ENCODE data around the gene METTL15.

METTL15 gene

DNA sequence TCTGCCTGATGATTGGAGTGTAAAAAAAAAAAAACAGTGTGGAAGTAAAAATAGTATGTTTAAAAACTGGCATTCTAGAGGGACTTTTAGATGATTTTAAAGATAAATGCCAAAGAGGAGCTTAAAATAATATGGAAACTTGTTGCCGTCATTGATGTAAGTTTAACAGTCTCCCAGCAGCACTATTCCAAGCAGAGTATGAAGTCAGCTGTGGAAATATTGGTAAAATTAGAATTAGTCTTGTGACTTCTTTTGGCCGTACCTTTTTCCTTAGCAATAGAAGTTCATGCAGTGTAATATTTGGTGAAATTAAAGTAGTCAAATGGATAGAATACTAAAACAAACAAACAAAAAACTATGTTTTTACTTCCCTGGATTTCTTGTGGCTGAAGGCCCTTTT, 134.9 kb downstream of the METTL15 start:
- CTCF ChIA-PET: no interaction called here
- TF ChIP-seq PKNOX1 (IDR thresholded peaks at IDR 0.05): no peak
- TF ChIP-seq ELF4 (IDR thresholded peaks at IDR 0.05): no peak
- TF ChIP-seq FOXK2 (IDR thresholded peaks at IDR 0.05): no peak
- TF ChIP-seq SUZ12 (IDR thresholded peaks at IDR 0.05): no peak
- no peak for TF ChIP-seq L3MBTL2 (conservative IDR thresholded peaks at IDR 0.05)
- POLR2A ChIA-PET: no interaction called here
- no peak for DNase-seq (ENCODE audit: extremely low spot score)

GRCh38 chr11:28243581-28243980, 135.4 kb downstream of the METTL15 start:
- CTCF ChIA-PET: no interaction called here
- POLR2A ChIA-PET: no interaction called here
- no peak for DNase-seq (ENCODE audit: extremely low spot score)
- no peak for TF ChIP-seq TARDBP (IDR thresholded peaks at IDR 0.05)
- no peak for TF ChIP-seq HDGF (IDR thresholded peaks at IDR 0.05; ENCODE audit: borderline replicate concordance)
- no peak for TF ChIP-seq SUZ12 (IDR thresholded peaks at IDR 0.05)
- no peak for TF ChIP-seq BHLHE40 (IDR thresholded peaks at IDR 0.05; ENCODE audit: borderline replicate concordance)

DNA sequence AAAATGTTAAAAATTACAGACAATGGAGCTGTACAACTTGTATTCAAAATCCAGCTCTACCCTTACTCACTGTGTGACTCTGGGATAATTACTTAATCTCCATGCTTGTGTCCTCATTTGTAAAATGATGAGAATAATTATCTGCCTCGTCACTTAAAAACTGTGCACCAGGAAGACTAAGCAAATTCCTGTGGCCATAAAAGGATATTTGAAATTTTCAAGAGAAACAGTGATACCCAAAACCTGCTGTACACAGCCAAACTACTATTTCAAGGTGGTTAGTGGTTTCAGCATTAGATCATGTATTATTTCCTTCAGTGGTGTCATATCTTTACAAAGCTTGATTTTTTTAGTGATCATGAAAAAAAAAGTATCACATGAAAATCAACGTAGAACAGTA, 136.9 kb downstream of the METTL15 start:
- no peak for TF ChIP-seq HDGF (IDR thresholded peaks at IDR 0.05; ENCODE audit: borderline replicate concordance)
- no peak for TF ChIP-seq ZNF384 (IDR thresholded peaks at IDR 0.05)
- no peak for TF ChIP-seq SUZ12 (IDR thresholded peaks at IDR 0.05)
- TF ChIP-seq FOXA1 (IDR thresholded peaks at IDR 0.05): no peak
- TF ChIP-seq FOXM1 (IDR thresholded peaks at IDR 0.05; ENCODE audit: borderline replicate concordance): no peak
- TF ChIP-seq PKNOX1 (IDR thresholded peaks at IDR 0.05): no peak
- TF ChIP-seq FOXK2 (IDR thresholded peaks at IDR 0.05): no peak
- no peak for TF ChIP-seq SP1 (IDR thresholded peaks at IDR 0.05)
- TF ChIP-seq ARNT (IDR thresholded peaks at IDR 0.05): no peak
- TF ChIP-seq CTBP1 (IDR thresholded peaks at IDR 0.05; ENCODE audit: borderline replicate concordance): no peak
- TF ChIP-seq NFRKB (IDR thresholded peaks at IDR 0.05): no peak
- TF ChIP-seq ELF4 (IDR thresholded peaks at IDR 0.05): no peak
- TF ChIP-seq LEF1 (IDR thresholded peaks at IDR 0.05; ENCODE audit: borderline replicate concordance): no peak
- no peak for TF ChIP-seq L3MBTL2 (conservative IDR thresholded peaks at IDR 0.05)
- no peak for TF ChIP-seq BHLHE40 (IDR thresholded peaks at IDR 0.05; ENCODE audit: borderline replicate concordance)
- CTCF ChIA-PET: no interaction called here
- POLR2A ChIA-PET: no interaction called here
- no peak for DNase-seq (ENCODE audit: extremely low spot score)

DNA sequence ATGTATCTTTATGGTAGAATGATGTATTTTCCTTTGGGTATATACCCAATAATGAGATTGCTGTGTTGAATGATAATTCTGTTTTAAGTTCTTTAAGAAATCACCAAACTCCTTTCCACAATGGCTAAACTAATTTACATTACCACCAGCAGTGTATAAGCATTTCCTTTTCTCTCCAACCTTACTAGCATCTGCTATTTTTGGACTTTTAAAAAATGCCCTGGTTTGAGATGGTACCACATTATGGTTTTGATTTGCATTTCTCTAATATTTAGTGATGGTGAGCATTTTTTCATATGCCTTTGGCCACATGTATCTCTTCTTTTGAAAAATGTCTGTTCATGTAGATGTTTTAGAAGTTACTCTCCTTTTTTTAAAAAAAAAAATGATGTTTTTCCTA, 142.0 kb downstream of the METTL15 start:
- CTCF ChIA-PET: no interaction called here
- POLR2A ChIA-PET: no interaction called here
- TF ChIP-seq ELF4 (IDR thresholded peaks at IDR 0.05) (no peak), CTBP1 (IDR thresholded peaks at IDR 0.05; ENCODE audit: borderline replicate concordance) (no peak), ZNF384 (IDR thresholded peaks at IDR 0.05) (no peak), NFRKB (IDR thresholded peaks at IDR 0.05) (no peak), PKNOX1 (IDR thresholded peaks at IDR 0.05) (no peak), TARDBP (IDR thresholded peaks at IDR 0.05) (no peak), FOXA1 (IDR thresholded peaks at IDR 0.05) (no peak), L3MBTL2 (conservative IDR thresholded peaks at IDR 0.05) (no peak), BHLHE40 (IDR thresholded peaks at IDR 0.05; ENCODE audit: borderline replicate concordance) (no peak), LEF1 (IDR thresholded peaks at IDR 0.05; ENCODE audit: borderline replicate concordance) (no peak), HDGF (IDR thresholded peaks at IDR 0.05; ENCODE audit: borderline replicate concordance) (no peak), FOXM1 (IDR thresholded peaks at IDR 0.05; ENCODE audit: borderline replicate concordance) (no peak), SUZ12 (IDR thresholded peaks at IDR 0.05) (no peak), ARNT (IDR thresholded peaks at IDR 0.05) (no peak)
- DNase-seq (ENCODE audit: extremely low spot score): no peak

DNA sequence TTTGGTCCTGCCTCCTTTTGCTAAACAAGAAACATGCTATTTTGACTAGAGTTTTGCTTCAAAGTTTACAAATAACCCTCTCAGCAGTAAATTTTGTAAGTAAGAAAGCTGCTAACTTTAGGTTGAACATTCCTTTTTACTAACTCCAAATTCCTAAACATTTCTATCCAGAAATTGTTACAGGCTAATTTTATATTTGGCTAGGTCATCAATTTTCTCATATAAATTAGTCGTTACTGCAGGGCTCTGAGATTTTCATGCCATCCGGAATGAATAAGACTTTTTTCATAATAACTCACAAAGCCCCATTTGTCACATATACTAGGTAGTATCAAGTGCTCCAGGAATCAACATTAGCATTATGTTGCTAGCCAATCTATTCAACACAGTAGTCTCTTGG, 143.1 kb downstream of the METTL15 start:
- no peak for DNase-seq (ENCODE audit: extremely low spot score)
- CTCF ChIA-PET: no interaction called here
- TF ChIP-seq ARNT (IDR thresholded peaks at IDR 0.05): no peak
- POLR2A ChIA-PET: no interaction called here

DNA sequence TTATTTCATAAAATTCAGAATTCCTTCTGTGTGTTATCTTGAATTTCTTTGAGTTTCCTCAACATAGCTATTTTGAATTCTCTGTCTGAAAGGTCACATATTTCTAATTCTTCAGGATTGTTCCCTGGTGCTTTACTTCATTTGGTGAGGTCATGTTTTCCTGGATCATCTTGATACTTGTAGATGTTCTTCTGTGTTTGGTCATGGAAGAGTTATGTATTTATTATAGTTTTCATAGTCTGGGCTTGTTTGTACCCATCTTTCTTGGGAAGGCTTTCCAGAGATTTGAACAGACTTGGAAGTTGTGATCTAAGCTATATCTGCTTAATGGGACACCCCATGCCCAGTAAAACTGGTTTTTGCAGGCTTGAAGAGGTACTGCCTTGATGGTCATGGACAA, 149.6 kb downstream of the METTL15 start:
- CTCF ChIA-PET: no interaction called here
- POLR2A ChIA-PET: no interaction called here
- no peak for TF ChIP-seq NFRKB (IDR thresholded peaks at IDR 0.05)
- no peak for TF ChIP-seq PKNOX1 (IDR thresholded peaks at IDR 0.05)
- no peak for TF ChIP-seq SUZ12 (IDR thresholded peaks at IDR 0.05)
- TF ChIP-seq ELF4 (IDR thresholded peaks at IDR 0.05): no peak
- TF ChIP-seq TARDBP (IDR thresholded peaks at IDR 0.05): no peak
- TF ChIP-seq SP1 (IDR thresholded peaks at IDR 0.05): no peak
- TF ChIP-seq FOXM1 (IDR thresholded peaks at IDR 0.05; ENCODE audit: borderline replicate concordance): no peak
- no peak for TF ChIP-seq ARNT (IDR thresholded peaks at IDR 0.05)
- TF ChIP-seq ZNF384 (IDR thresholded peaks at IDR 0.05): no peak
- TF ChIP-seq L3MBTL2 (conservative IDR thresholded peaks at IDR 0.05): no peak
- TF ChIP-seq BHLHE40 (IDR thresholded peaks at IDR 0.05; ENCODE audit: borderline replicate concordance): no peak
- no peak for TF ChIP-seq CTBP1 (IDR thresholded peaks at IDR 0.05; ENCODE audit: borderline replicate concordance)
- TF ChIP-seq HDGF (IDR thresholded peaks at IDR 0.05; ENCODE audit: borderline replicate concordance): no peak
- no peak for TF ChIP-seq FOXA1 (IDR thresholded peaks at IDR 0.05)
- TF ChIP-seq LEF1 (IDR thresholded peaks at IDR 0.05; ENCODE audit: borderline replicate concordance): no peak
- DNase-seq (ENCODE audit: extremely low spot score): no peak
